Panc1 (cell line): ENCODE results near the gene SLC22A12.

Source experiments
- TF ChIP-seq, protein P1 (sequence below): fragments of 450-650 bp; IDR thresholded peaks from 2 replicates; pipeline ENCODE4 v1.5.1; 2017; ENCODE audit warnings: mild to moderate bottlenecking
- TF ChIP-seq, protein P2 (sequence below), 2 experiments: IDR thresholded peaks; 2 replicates each; pipeline ENCODE4 v1.6.1; 2011 to 2012; ENCODE audit warnings: low read depth in 2 of 2, control low read depth in 1 of 2, low read length in 1 of 2, mild to moderate bottlenecking in 1 of 2, moderate library complexity in 1 of 2; ENCODE audit not compliant: insufficient read depth in 1 of 2

- TF ChIP-seq, protein P1, sequence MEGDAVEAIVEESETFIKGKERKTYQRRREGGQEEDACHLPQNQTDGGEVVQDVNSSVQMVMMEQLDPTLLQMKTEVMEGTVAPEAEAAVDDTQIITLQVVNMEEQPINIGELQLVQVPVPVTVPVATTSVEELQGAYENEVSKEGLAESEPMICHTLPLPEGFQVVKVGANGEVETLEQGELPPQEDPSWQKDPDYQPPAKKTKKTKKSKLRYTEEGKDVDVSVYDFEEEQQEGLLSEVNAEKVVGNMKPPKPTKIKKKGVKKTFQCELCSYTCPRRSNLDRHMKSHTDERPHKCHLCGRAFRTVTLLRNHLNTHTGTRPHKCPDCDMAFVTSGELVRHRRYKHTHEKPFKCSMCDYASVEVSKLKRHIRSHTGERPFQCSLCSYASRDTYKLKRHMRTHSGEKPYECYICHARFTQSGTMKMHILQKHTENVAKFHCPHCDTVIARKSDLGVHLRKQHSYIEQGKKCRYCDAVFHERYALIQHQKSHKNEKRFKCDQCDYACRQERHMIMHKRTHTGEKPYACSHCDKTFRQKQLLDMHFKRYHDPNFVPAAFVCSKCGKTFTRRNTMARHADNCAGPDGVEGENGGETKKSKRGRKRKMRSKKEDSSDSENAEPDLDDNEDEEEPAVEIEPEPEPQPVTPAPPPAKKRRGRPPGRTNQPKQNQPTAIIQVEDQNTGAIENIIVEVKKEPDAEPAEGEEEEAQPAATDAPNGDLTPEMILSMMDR = no peak
- TF ChIP-seq, protein P2, sequence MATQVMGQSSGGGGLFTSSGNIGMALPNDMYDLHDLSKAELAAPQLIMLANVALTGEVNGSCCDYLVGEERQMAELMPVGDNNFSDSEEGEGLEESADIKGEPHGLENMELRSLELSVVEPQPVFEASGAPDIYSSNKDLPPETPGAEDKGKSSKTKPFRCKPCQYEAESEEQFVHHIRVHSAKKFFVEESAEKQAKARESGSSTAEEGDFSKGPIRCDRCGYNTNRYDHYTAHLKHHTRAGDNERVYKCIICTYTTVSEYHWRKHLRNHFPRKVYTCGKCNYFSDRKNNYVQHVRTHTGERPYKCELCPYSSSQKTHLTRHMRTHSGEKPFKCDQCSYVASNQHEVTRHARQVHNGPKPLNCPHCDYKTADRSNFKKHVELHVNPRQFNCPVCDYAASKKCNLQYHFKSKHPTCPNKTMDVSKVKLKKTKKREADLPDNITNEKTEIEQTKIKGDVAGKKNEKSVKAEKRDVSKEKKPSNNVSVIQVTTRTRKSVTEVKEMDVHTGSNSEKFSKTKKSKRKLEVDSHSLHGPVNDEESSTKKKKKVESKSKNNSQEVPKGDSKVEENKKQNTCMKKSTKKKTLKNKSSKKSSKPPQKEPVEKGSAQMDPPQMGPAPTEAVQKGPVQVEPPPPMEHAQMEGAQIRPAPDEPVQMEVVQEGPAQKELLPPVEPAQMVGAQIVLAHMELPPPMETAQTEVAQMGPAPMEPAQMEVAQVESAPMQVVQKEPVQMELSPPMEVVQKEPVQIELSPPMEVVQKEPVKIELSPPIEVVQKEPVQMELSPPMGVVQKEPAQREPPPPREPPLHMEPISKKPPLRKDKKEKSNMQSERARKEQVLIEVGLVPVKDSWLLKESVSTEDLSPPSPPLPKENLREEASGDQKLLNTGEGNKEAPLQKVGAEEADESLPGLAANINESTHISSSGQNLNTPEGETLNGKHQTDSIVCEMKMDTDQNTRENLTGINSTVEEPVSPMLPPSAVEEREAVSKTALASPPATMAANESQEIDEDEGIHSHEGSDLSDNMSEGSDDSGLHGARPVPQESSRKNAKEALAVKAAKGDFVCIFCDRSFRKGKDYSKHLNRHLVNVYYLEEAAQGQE (IDR thresholded peaks at IDR 0.05; ENCODE audit: insufficient read depth in 1 of 2, low read depth in 2 of 2, low read length in 1 of 2) = no peak
Observed at GRCh38 chr11:64559351-64560138, 31.5 kb upstream of the SLC22A12 start.
